Measurements from ENCODE around the gene ERBB3.
A peak's percentile ranks its signal among the peaks of the same experiment; 100 is the strongest.

Gene ERBB3

GRCh38 chr12:56145217-56145616, 65.3 kb downstream of the ERBB3 start:
- H3K36me3 ChIP-seq, result peaks cover 41% of the 10 kb centered on the region
- no peaks in the 10 kb centered on the region for H3K9me3 ChIP-seq
- no peaks in the 10 kb centered on the region for H3K4me1 ChIP-seq
- no peak overlapping the region for H3K4me3 ChIP-seq (ENCODE audit: low read depth, low read length)
- H3K27me3 ChIP-seq, result no peaks in the 10 kb centered on the region
- no peak for DNase-seq
- no peak for TF ChIP-seq CTCF (IDR thresholded peaks at IDR 0.05; ENCODE audit: low read depth, low read length)

- no peaks in the 10 kb centered on the region for H3K27me3 ChIP-seq
- peaks cover 4% of the 10 kb centered on the region; the same call in 1 of the 2 replicates for H3K4me1 ChIP-seq
- DNase-seq, result no peak
- no peak overlapping the region for H3K4me3 ChIP-seq (ENCODE audit: low read depth, low read length)
- TF ChIP-seq CTCF (IDR thresholded peaks at IDR 0.05; ENCODE audit: low read depth, low read length), result no peak
- no peaks in the 10 kb centered on the region for H3K9me3 ChIP-seq
- peaks cover 31% of the 10 kb centered on the region for H3K36me3 ChIP-seq
Observed at GRCh38 chr12:56146492-56147460, 66.8 kb downstream of the ERBB3 start.

- TF ChIP-seq CTCF (IDR thresholded peaks at IDR 0.05; ENCODE audit: low read depth, low read length), result no peak
- H3K36me3 ChIP-seq, result peaks cover 11% of the 10 kb centered on the region; the same call in 1 of the 2 replicates
- no peaks in the 10 kb centered on the region for H3K9me3 ChIP-seq
- H3K4me1 ChIP-seq, result peaks cover 8% of the 10 kb centered on the region
- no peaks in the 10 kb centered on the region for H3K27me3 ChIP-seq
- H3K4me3 ChIP-seq (ENCODE audit: low read depth, low read length), result no peak overlapping the region
- DNase-seq, result no peak
Observed at GRCh38 chr12:56150563-56150962, 70.6 kb downstream of the ERBB3 start.

GRCh38 chr12:56151672-56152131, 71.7 kb downstream of the ERBB3 start:
- peak overlapping the region; percentile 80 for H3K4me3 ChIP-seq (ENCODE audit: low read depth, low read length)
- H3K9me3 ChIP-seq, result no peaks in the 10 kb centered on the region
- H3K4me1 ChIP-seq, result peaks cover 8% of the 10 kb centered on the region
- peaks cover 13% of the 10 kb centered on the region; the same call in 1 of the 2 replicates for H3K36me3 ChIP-seq
- peak; percentile 65 for DNase-seq
- TF ChIP-seq CTCF (IDR thresholded peaks at IDR 0.05; ENCODE audit: low read depth, low read length), result peak; percentile 58
- H3K27me3 ChIP-seq, result no peaks in the 10 kb centered on the region

- peaks cover 8% of the 10 kb centered on the region for H3K4me1 ChIP-seq
- no peak for TF ChIP-seq CTCF (IDR thresholded peaks at IDR 0.05; ENCODE audit: low read depth, low read length)
- H3K36me3 ChIP-seq, result peaks cover 13% of the 10 kb centered on the region; the same call in 1 of the 2 replicates
- DNase-seq, result peak; percentile 95
- H3K9me3 ChIP-seq, result no peaks in the 10 kb centered on the region
- no peaks in the 10 kb centered on the region for H3K27me3 ChIP-seq
- H3K4me3 ChIP-seq (ENCODE audit: low read depth, low read length), result peak within 1 kb of the TSS; percentile 80
Observed at GRCh38 chr12:56152132-56152755, 72.3 kb downstream of the ERBB3 start, which contains the start of gene MYL6B. Gene MYL6B, plus strand, starts transcription at chr12:56152587. Its CDS starts 1,332 bp downstream, at chr12:56153919.

Data from BE2C (cell line).